Measurements from ENCODE around the gene ZSCAN22.

The ZSCAN22 gene

GRCh38 chr19:58361900-58362271, 35.1 kb downstream of the ZSCAN22 start:
- ChIA-PET CTCF (interaction anchor here (1.0 to 2.1 kb wide), 4 partner anchors 11 to 35 kb away, joined by 3 to 8 read pairs (median 3); partner anchors contain the start of gene ZSCAN22), POLR2A (interaction anchor here (1.0 to 1.2 kb wide), 4 partner anchors 12 to 115 kb away, joined by 3 to 9 read pairs (median 4); partner anchors contain the start of genes ZNF446 and ZNF584)
- peak in 1 of 3 donors; percentile 63 for DNase-seq

GRCh38 chr19:58362272-58362994, 35.6 kb downstream of the ZSCAN22 start, which contains the start of gene ZNF497:
Gene ZNF497, minus strand, starts transcription at chr19:58362751. Its CDS starts 5,116 bp downstream, at chr19:58357635.
- H3K27ac ChIP-seq (ENCODE audit: insufficient read depth in 1 of 2, low read depth in 1 of 2, low read length in 2 of 2, poor library complexity in 1 of 2, severe bottlenecking in 2 of 2): peak within 1 kb of the TSS; percentile 77 to 90
- peaks cover 0 to 3% (median 0%) of the 10 kb centered on the region in 5 experiments for H3K27me3 ChIP-seq (replicated peaks in 2 of 5; ENCODE audit: control insufficient read depth in 4 of 5, insufficient read depth in 5 of 5, low read length in 4 of 5)
- peak within 1 kb of the TSS; percentile 69 to 94 (median 85) for H3K4me3 ChIP-seq (ENCODE audit: control insufficient read depth in 1 of 7, extremely low read depth in 1 of 7, insufficient read depth in 4 of 7, low read depth in 2 of 7, low read length in 6 of 7)
- peak; percentile 94 to 96 (median 96) for DNase-seq
- peaks cover 0 to under 1% (median 0%) of the 10 kb centered on the region in 5 experiments for H3K9me3 ChIP-seq (ENCODE audit: control extremely low read depth in 1 of 5, control insufficient read depth in 4 of 5, insufficient read depth in 2 of 5, low read depth in 1 of 5, low read length in 4 of 5)
- ChIA-PET CTCF (interaction anchor here (0.9 to 2.1 kb wide), 7 partner anchors 10 to 107 kb away, joined by 3 to 8 read pairs (median 3); partner anchors contain the start of genes ZNF584 and ZSCAN22), POLR2A (interaction anchor here (0.7 to 1.2 kb wide), 6 partner anchors 11 to 181 kb away, joined by 3 to 9 read pairs (median 4); partner anchors contain the start of genes TRIM28, ZBTB45, ZNF446 and ZNF584)
- peaks cover 2 to 34% (median 30%) of the 10 kb centered on the region in 4 experiments for H3K4me1 ChIP-seq (ENCODE audit: control extremely low read depth in 1 of 4, control insufficient read depth in 4 of 4, insufficient read depth in 4 of 4, low read length in 3 of 4)
- peaks cover 0 to 6% (median 2%) of the 10 kb centered on the region in 4 experiments for H3K36me3 ChIP-seq (ENCODE audit: control insufficient read depth in 4 of 4, insufficient read depth in 4 of 4, low read length in 3 of 4)
- WGBS (ENCODE audit: insufficient coverage): 0% methylated on average over 70 of the region's 74 CpGs

More at GRCh38 chr19:58361900-58362271, 35.1 kb downstream of the ZSCAN22 start:
- Histone ChIP-seq H3K36me3 (ENCODE audit: control insufficient read depth in 4 of 4, insufficient read depth in 4 of 4, low read length in 3 of 4) (peaks cover 0 to 3% (median under 1%) of the 10 kb centered on the region in 4 experiments), H3K4me1 (ENCODE audit: control extremely low read depth in 1 of 4, control insufficient read depth in 4 of 4, insufficient read depth in 4 of 4, low read length in 3 of 4) (peaks cover 2 to 37% (median 34%) of the 10 kb centered on the region in 4 experiments), H3K27ac (ENCODE audit: insufficient read depth in 1 of 2, low read depth in 1 of 2, low read length in 2 of 2, poor library complexity in 1 of 2, severe bottlenecking in 2 of 2) (peak overlapping the region; percentile 77 to 90), H3K9me3 (ENCODE audit: control extremely low read depth in 1 of 5, control insufficient read depth in 4 of 5, insufficient read depth in 2 of 5, low read depth in 1 of 5, low read length in 4 of 5) (peaks cover 0 to 4% (median 0%) of the 10 kb centered on the region in 5 experiments), H3K4me3 (ENCODE audit: control insufficient read depth in 1 of 7, extremely low read depth in 1 of 7, insufficient read depth in 4 of 7, low read depth in 2 of 7, low read length in 6 of 7) (peak overlapping the region; percentile 69 to 94 (median 85)), H3K27me3 (replicated peaks in 2 of 5; ENCODE audit: control insufficient read depth in 4 of 5, insufficient read depth in 5 of 5, low read length in 4 of 5) (peaks cover 0 to 4% (median 0%) of the 10 kb centered on the region in 5 experiments)
- 9% methylated on average over 27 of the region's 28 CpGs for WGBS (ENCODE audit: insufficient coverage)

- Histone ChIP-seq H3K4me1 (ENCODE audit: control extremely low read depth in 1 of 4, control insufficient read depth in 4 of 4, insufficient read depth in 4 of 4, low read length in 3 of 4) (peaks cover 2 to 34% (median 25%) of the 10 kb centered on the region in 4 experiments), H3K36me3 (ENCODE audit: control insufficient read depth in 4 of 4, insufficient read depth in 4 of 4, low read length in 3 of 4) (peaks cover 0 to 9% (median 1%) of the 10 kb centered on the region in 4 experiments), H3K4me3 (ENCODE audit: control insufficient read depth in 1 of 7, extremely low read depth in 1 of 7, insufficient read depth in 4 of 7, low read depth in 2 of 7, low read length in 6 of 7) (peak overlapping the region in 2 of 7 experiments; percentile 11 to 28), H3K27ac (ENCODE audit: insufficient read depth in 1 of 2, low read depth in 1 of 2, low read length in 2 of 2, poor library complexity in 1 of 2, severe bottlenecking in 2 of 2) (no peak overlapping the region), H3K27me3 (replicated peaks in 2 of 5; ENCODE audit: control insufficient read depth in 4 of 5, insufficient read depth in 5 of 5, low read length in 4 of 5) (no peaks in the 10 kb centered on the region), H3K9me3 (ENCODE audit: control extremely low read depth in 1 of 5, control insufficient read depth in 4 of 5, insufficient read depth in 2 of 5, low read depth in 1 of 5, low read length in 4 of 5) (peaks cover 0 to 3% (median 0%) of the 10 kb centered on the region in 5 experiments)
- CTCF ChIA-PET: interaction anchor here (0.8 to 2.0 kb wide), 9 partner anchors 9 to 216 kb away, joined by 3 to 8 read pairs (median 4); partner anchors contain the start of gene ZNF837
- 0% methylated on average over 3 of the region's 5 CpGs for WGBS (ENCODE audit: insufficient coverage)
- DNase-seq: peak; percentile 83 to 95 (median 94)
- POLR2A ChIA-PET: interaction anchor here (0.6 to 1.9 kb wide), 2 partner anchors 17 to 59 kb away, joined by 3 to 6 read pairs; no protein-coding TSS in a partner anchor
These were observed 37.4 kb downstream of the ZSCAN22 start for GRCh38 chr19:58364146-58364545.

DNA sequence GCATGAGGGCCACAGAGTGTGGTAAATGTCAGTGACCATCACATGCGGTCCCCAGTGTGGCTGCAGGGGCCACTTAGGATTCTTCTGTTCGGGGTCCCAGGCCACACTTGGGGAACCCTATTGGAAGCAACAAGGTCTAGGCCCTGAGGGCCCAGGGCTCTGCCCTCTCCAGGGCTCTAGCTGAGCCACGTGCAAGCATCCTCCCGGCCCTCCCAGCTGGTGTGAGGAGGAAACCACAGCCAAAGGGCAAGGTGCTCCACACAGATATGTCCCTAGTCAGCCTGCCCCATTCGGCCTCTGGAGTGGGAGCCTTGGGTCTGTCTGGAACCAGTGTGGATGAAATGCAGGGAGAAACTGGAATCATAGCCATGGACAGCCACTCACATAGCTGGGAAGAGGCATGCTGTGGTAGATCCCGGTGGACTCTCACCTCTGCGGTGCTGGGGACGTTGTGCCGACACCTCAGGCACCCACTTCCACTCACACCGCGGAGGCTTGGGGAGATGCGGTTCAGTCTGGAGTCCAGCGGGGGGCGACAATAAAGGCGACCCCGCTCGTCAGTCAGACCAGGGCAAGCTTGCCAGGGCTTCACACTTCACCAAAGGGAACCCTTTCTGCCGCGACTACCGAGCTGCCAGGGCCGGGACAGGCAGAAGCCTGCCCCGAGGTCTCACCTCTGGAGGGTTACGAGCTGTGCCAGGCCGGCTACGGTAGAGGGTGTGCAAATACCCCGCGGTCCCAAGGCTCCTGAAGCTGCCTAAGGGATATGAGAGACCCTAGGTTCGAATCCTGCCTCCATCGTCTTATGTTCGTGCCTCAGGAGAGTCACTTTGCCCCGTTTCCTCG, 40.0 kb downstream of the ZSCAN22 start:
- POLR2A ChIA-PET: no interaction called here
- peaks cover 2 to 29% (median 21%) of the 10 kb centered on the region in 4 experiments for H3K4me1 ChIP-seq (ENCODE audit: control extremely low read depth in 1 of 4, control insufficient read depth in 4 of 4, insufficient read depth in 4 of 4, low read length in 3 of 4)
- CTCF ChIA-PET: interaction anchor here (1.7 kb wide), 1 partner anchor 9 kb away, joined by 5 read pairs; no protein-coding TSS in a partner anchor
- peaks cover 0 to 9% (median 1%) of the 10 kb centered on the region in 4 experiments for H3K36me3 ChIP-seq (ENCODE audit: control insufficient read depth in 4 of 4, insufficient read depth in 4 of 4, low read length in 3 of 4)
- no peak overlapping the region for H3K27ac ChIP-seq (ENCODE audit: insufficient read depth in 1 of 2, low read depth in 1 of 2, low read length in 2 of 2, poor library complexity in 1 of 2, severe bottlenecking in 2 of 2)
- peaks cover 0 to 3% (median 0%) of the 10 kb centered on the region in 5 experiments for H3K9me3 ChIP-seq (ENCODE audit: control extremely low read depth in 1 of 5, control insufficient read depth in 4 of 5, insufficient read depth in 2 of 5, low read depth in 1 of 5, low read length in 4 of 5)
- H3K4me3 ChIP-seq (ENCODE audit: control insufficient read depth in 1 of 7, extremely low read depth in 1 of 7, insufficient read depth in 4 of 7, low read depth in 2 of 7, low read length in 6 of 7): no peak overlapping the region
- no peak for DNase-seq
- WGBS (ENCODE audit: insufficient coverage): 96% methylated on average over 30 of the region's 32 CpGs
- no peaks in the 10 kb centered on the region for H3K27me3 ChIP-seq (replicated peaks in 2 of 5; ENCODE audit: control insufficient read depth in 4 of 5, insufficient read depth in 5 of 5, low read length in 4 of 5)

DNA sequence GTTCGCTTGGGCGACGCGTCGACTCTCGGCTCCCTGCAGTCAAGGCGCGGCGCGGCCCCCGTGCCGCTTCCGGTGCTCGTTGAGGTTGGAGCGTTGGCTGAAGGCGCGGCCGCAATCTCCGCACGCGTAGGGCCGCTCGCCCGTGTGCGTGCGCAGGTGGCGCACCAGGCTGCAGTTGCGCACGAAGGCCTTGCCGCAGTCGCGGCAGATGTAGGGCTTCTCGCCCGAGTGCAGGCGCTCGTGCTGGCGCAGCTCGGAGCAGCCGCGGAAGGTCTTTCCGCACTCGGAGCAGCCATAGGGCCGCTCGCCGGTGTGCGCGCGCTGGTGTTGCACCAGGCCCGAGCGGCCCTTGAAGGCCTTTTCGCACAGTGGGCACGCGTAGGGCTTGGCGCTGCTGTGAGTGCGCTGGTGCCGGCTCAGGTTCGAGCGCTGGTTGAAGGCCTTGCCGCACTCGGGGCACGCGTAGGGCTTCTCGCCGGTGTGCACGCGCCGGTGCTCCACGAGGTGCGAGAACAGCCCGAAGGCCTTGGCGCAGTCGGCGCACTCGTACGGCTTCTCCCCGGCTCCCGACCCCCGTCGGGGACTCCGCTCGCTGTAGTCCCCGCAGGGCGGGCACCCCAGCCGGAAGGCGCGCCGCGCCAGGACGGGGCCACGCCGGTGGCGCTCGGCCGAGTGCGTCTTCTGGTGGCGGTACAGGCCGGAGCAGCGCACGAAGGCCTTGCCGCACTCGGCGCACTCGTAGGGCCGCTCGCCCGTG, 41.1 kb downstream of the ZSCAN22 start:
- WGBS (ENCODE audit: insufficient coverage): 97% methylated on average over 101 of the region's 106 CpGs
- H3K4me3 ChIP-seq (ENCODE audit: control insufficient read depth in 1 of 7, extremely low read depth in 1 of 7, insufficient read depth in 4 of 7, low read depth in 2 of 7, low read length in 6 of 7): no peak overlapping the region
- ChIA-PET CTCF (interaction anchor here (1.7 kb wide), 1 partner anchor 8 kb away, joined by 5 read pairs; no protein-coding TSS in a partner anchor), POLR2A (no interaction called here)
- H3K27me3 ChIP-seq (replicated peaks in 2 of 5; ENCODE audit: control insufficient read depth in 4 of 5, insufficient read depth in 5 of 5, low read length in 4 of 5): no peaks in the 10 kb centered on the region
- no peak overlapping the region for H3K27ac ChIP-seq (ENCODE audit: insufficient read depth in 1 of 2, low read depth in 1 of 2, low read length in 2 of 2, poor library complexity in 1 of 2, severe bottlenecking in 2 of 2)
- no peak for DNase-seq
- peaks cover 0 to 9% (median 1%) of the 10 kb centered on the region in 4 experiments for H3K36me3 ChIP-seq (ENCODE audit: control insufficient read depth in 4 of 4, insufficient read depth in 4 of 4, low read length in 3 of 4)
- peaks cover 2 to 23% (median 16%) of the 10 kb centered on the region in 4 experiments for H3K4me1 ChIP-seq (ENCODE audit: control extremely low read depth in 1 of 4, control insufficient read depth in 4 of 4, insufficient read depth in 4 of 4, low read length in 3 of 4)
- peaks cover 0 to 3% (median 0%) of the 10 kb centered on the region in 5 experiments for H3K9me3 ChIP-seq (ENCODE audit: control extremely low read depth in 1 of 5, control insufficient read depth in 4 of 5, insufficient read depth in 2 of 5, low read depth in 1 of 5, low read length in 4 of 5)
